AG09319 (cell line): ENCODE data around the gene CTDSP1.

Experiments used
- DNase-seq: peaks from one replicate; pipeline ENCODE4 v3.0.0-alpha.2; 2010; ENCODE audit warnings: low read depth; ENCODE audit errors: extremely low read depth
- TF ChIP-seq, protein P1 (sequence below): IDR thresholded peaks from 2 replicates; pipeline ENCODE4 v1.5.1; 2011; ENCODE audit warnings: low read depth, mild to moderate bottlenecking, inconsistent platforms, low read length, moderate library complexity

Gene CTDSP1

DNA sequence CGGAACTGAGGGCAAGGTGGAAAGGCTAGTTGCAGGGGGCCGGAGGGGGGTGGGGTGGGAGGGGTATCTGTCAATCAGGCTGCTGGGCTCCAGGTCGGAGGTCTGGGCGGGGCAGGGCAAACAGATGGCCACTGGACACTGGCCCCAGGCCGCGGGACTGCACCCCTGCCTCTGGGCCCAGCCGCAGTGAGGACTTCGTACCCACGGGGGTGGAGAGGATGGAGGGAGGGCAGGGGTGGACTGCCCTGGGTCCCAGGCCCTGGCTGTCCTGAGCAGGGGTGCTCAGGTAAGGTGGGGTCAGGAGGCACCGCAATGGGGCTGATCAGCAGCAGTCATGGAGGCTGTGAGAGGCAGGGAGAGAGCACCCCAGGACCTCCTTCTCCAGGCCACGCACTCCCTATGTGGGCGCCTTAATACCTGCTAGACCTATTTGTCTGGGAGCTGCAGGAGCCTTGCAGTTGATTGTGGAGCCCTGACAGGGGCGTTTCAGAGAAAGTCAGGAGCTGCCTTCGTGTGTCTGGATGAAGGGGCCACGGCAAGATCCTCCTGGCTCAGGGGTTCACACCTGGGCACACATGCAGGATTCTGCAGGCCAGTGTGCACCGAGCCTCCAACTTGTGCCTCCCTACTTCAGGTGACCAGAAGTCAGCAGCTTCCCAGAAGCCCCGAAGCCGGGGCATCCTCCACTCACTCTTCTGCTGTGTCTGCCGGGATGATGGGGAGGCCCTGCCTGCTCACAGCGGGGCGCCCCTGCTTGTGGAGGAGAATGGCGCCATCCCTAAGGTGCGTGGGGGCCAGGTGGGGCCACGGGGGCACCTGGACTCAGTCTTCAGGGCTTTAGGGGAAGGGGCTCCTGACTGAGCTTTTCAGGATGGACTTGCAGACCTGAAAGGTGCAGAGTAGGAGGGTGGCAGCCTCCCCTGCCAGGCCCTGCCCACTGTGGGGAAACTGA, 1.5 kb downstream of the CTDSP1 start:
- TF ChIP-seq, protein P1, sequence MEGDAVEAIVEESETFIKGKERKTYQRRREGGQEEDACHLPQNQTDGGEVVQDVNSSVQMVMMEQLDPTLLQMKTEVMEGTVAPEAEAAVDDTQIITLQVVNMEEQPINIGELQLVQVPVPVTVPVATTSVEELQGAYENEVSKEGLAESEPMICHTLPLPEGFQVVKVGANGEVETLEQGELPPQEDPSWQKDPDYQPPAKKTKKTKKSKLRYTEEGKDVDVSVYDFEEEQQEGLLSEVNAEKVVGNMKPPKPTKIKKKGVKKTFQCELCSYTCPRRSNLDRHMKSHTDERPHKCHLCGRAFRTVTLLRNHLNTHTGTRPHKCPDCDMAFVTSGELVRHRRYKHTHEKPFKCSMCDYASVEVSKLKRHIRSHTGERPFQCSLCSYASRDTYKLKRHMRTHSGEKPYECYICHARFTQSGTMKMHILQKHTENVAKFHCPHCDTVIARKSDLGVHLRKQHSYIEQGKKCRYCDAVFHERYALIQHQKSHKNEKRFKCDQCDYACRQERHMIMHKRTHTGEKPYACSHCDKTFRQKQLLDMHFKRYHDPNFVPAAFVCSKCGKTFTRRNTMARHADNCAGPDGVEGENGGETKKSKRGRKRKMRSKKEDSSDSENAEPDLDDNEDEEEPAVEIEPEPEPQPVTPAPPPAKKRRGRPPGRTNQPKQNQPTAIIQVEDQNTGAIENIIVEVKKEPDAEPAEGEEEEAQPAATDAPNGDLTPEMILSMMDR, result no peak
- no peak for DNase-seq

DNA sequence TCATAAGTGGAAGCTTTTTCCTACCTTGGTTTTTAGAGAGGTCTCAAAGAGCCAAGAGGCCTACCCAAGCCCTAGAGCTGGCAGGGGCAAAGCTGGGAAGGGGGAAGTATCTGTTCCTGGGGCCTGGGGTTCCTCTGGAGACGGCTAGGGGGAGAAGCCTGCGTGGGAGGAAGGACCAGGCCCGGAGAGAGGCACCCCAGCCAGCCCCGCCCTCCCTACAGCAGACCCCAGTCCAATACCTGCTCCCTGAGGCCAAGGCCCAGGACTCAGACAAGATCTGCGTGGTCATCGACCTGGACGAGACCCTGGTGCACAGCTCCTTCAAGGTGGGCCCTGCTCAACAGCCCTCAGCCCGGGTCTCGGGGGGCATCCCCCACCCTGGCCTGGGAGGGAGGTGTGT, 2.2 kb downstream of the CTDSP1 start:
- TF ChIP-seq, protein P1, result no peak
- DNase-seq, result no peak

- TF ChIP-seq, protein P1, result no peak
- no peak for DNase-seq
These were observed 2.8 kb downstream of the CTDSP1 start for GRCh38 chr2:218402491-218402901.

- TF ChIP-seq, protein P1, result no peak
- no peak for DNase-seq
These were observed 3.3 kb downstream of the CTDSP1 start for GRCh38 chr2:218402911-218403411.

- DNase-seq, result no peak
- TF ChIP-seq, protein P1, result no peak
These were observed 4.1 kb downstream of the CTDSP1 start for GRCh38 chr2:218403810-218404209.

GRCh38 chr2:218404351-218405085, 4.8 kb downstream of the CTDSP1 start:
- no peak for DNase-seq
- TF ChIP-seq, protein P1, result no peak
